ENCODE data around the gene PBLD.
A peak's percentile ranks its signal among the peaks of the same experiment; 100 is the strongest.

GRCh38 chr10:68346774-68347173, 14.0 kb upstream of the PBLD start:
- TF ChIP-seq CTCF (IDR thresholded peaks at IDR 0.05 in 8 of 11, conservative IDR thresholded peaks at IDR 0.05 in 3 of 11) (no peak), POLR2AphosphoS5 (IDR thresholded peaks at IDR 0.05) (peak in 1 of 3 donors; percentile 29), POLR2A (IDR thresholded peaks at IDR 0.05) (no peak)

Measured in spleen (tissue), 7 donors.